HEK293 (cell line): ENCODE data around the gene RASGRF2.

Experiments
- CTCF ChIA-PET: fragments of 350-600 bp; formaldehyde crosslinking; extraction: SDS; loops from one replicate; lab custom pipeline; 2021; ENCODE audit warnings: antibody characterized with exemption; lab: Yijun Ruan, JAX
- POLR2A ChIA-PET: fragments of 300-600 bp; formaldehyde crosslinking; extraction: SDS; loops from one replicate; lab custom pipeline; 2020; ENCODE audit warnings: antibody characterized with exemption, inconsistent platforms; lab: Yijun Ruan, JAX
- H3K27ac ChIP-seq: fragments of 200-500 bp; sonication (Bioruptor generic); 2 replicates; pipeline ENCODE4 v1.5.1; 2014; ENCODE audit warnings: low read depth, low read length, control low read depth, inconsistent platforms; ENCODE audit errors: extremely low read depth
- H3K36me3 ChIP-seq, 2 experiments: fragments of 200-500 bp in 1 of 2; sonication (Bioruptor generic) in 1 of 2; 1 replicate in 1 of 2; 2 replicates in 1 of 2; pipeline ENCODE4 v1.5.1; 2014 to 2017; ENCODE audit warnings: inconsistent platforms in 2 of 2, low read length in 2 of 2; ENCODE audit not compliant: control insufficient read depth in 2 of 2, insufficient read depth in 1 of 2
- H3K4me1 ChIP-seq: fragments of 200-500 bp; sonication (Bioruptor generic); 2 replicates; pipeline ENCODE4 v1.5.1; 2014; ENCODE audit warnings: mild to moderate bottlenecking, low read length, inconsistent platforms; ENCODE audit not compliant: control insufficient read depth, insufficient read depth
- H3K4me3 ChIP-seq: 2 replicates; pipeline ENCODE4 v1.5.1; 2011; ENCODE audit warnings: low read depth, mild to moderate bottlenecking, control low read depth, low read length, moderate library complexity
- H3K9me3 ChIP-seq: fragments of 200-500 bp; sonication (Bioruptor generic); 2 replicates; pipeline ENCODE4 v1.5.1; 2014; ENCODE audit warnings: low read depth, low read length, inconsistent platforms; ENCODE audit not compliant: control insufficient read depth, insufficient read depth
- BCL11B ChIP-seq: fragments of 450-650 bp; formaldehyde crosslinking; IDR thresholded peaks from 2 replicates; pipeline ENCODE4 v1.5.1; 2016; ENCODE audit warnings: low read depth, missing biosample characterization, missing genetic modification characterization
- OSR2 ChIP-seq: fragments of 450-650 bp; formaldehyde crosslinking; IDR thresholded peaks from 2 replicates; pipeline ENCODE4 v1.5.1; 2016; ENCODE audit warnings: missing biosample characterization, missing genetic modification characterization
- RBAK ChIP-seq: fragments of 450-650 bp; formaldehyde crosslinking; IDR thresholded peaks from 2 replicates; pipeline ENCODE4 v1.5.1; 2016; ENCODE audit warnings: missing biosample characterization, missing genetic modification characterization
- ZBTB20 ChIP-seq: fragments of 450-650 bp; formaldehyde crosslinking; IDR thresholded peaks from 2 replicates; pipeline ENCODE4 v1.5.1; 2016; ENCODE audit warnings: missing biosample characterization, missing genetic modification characterization
- ZNF112 ChIP-seq: fragments of 450-650 bp; formaldehyde crosslinking; IDR thresholded peaks from 2 replicates; pipeline ENCODE4 v1.5.0; 2017; ENCODE audit warnings: missing biosample characterization, missing genetic modification characterization
- ZNF157 ChIP-seq: fragments of 450-650 bp; formaldehyde crosslinking; IDR thresholded peaks from 2 replicates; pipeline ENCODE4 v1.5.1; 2016; ENCODE audit warnings: missing biosample characterization, missing genetic modification characterization
- ZNF169 ChIP-seq: fragments of 450-650 bp; formaldehyde crosslinking; IDR thresholded peaks from 2 replicates; pipeline ENCODE4 v1.5.1; 2016; ENCODE audit warnings: missing biosample characterization, missing genetic modification characterization
- ZNF184 ChIP-seq: fragments of 450-650 bp; IDR thresholded peaks from 2 replicates; pipeline ENCODE4 v1.5.1; 2018; ENCODE audit warnings: missing biosample characterization, mild to moderate bottlenecking, missing genetic modification characterization
- ZNF2 ChIP-seq: fragments of 450-650 bp; formaldehyde crosslinking; IDR thresholded peaks from 2 replicates; pipeline ENCODE4 v1.5.1; 2016; ENCODE audit warnings: missing biosample characterization, missing genetic modification characterization
- ZNF211 ChIP-seq: fragments of 450-650 bp; formaldehyde crosslinking; IDR thresholded peaks from 2 replicates; pipeline ENCODE4 v1.5.1; 2016; ENCODE audit warnings: low read depth, missing biosample characterization, missing genetic modification characterization
- ZNF221 ChIP-seq: fragments of 450-650 bp; formaldehyde crosslinking; IDR thresholded peaks from 2 replicates; pipeline ENCODE4 v1.5.1; 2017; ENCODE audit warnings: missing biosample characterization, missing genetic modification characterization, borderline replicate concordance
- ZNF292 ChIP-seq: fragments of 450-650 bp; formaldehyde crosslinking; IDR thresholded peaks from 2 replicates; pipeline ENCODE4 v1.5.1; 2016; ENCODE audit warnings: low read depth, missing biosample characterization, missing genetic modification characterization, borderline replicate concordance
- ZNF335 ChIP-seq: fragments of 450-650 bp; formaldehyde crosslinking; conservative IDR thresholded peaks from 2 replicates; pipeline ENCODE4 v1.5.1; 2016; ENCODE audit warnings: missing biosample characterization, missing genetic modification characterization
- ZNF341 ChIP-seq: fragments of 450-650 bp; formaldehyde crosslinking; IDR thresholded peaks from 2 replicates; pipeline ENCODE4; 2016; ENCODE audit warnings: low read depth, missing biosample characterization, missing genetic modification characterization
- ZNF423 ChIP-seq: fragments of 450-650 bp; formaldehyde crosslinking; IDR thresholded peaks from 2 replicates; pipeline ENCODE4 v1.5.1; 2016; ENCODE audit warnings: missing biosample characterization, missing genetic modification characterization
- ZNF558 ChIP-seq: fragments of 450-650 bp; formaldehyde crosslinking; IDR thresholded peaks from 2 replicates; pipeline ENCODE4 v1.5.1; 2016; ENCODE audit warnings: missing biosample characterization, missing genetic modification characterization
- ZNF629 ChIP-seq: fragments of 450-650 bp; formaldehyde crosslinking; IDR thresholded peaks from 2 replicates; pipeline ENCODE4 v1.5.1; 2017; ENCODE audit warnings: missing biosample characterization, missing genetic modification characterization
- ZNF707 ChIP-seq: fragments of 450-650 bp; formaldehyde crosslinking; IDR thresholded peaks from 2 replicates; pipeline ENCODE4 v1.5.1; 2016; ENCODE audit warnings: missing biosample characterization, missing genetic modification characterization
- ZNF776 ChIP-seq: fragments of 450-650 bp; formaldehyde crosslinking; IDR thresholded peaks from 2 replicates; pipeline ENCODE4 v1.5.0; 2017; ENCODE audit warnings: missing biosample characterization, missing genetic modification characterization, borderline replicate concordance
- ZNF830 ChIP-seq: fragments of 450-650 bp; IDR thresholded peaks from 2 replicates; pipeline ENCODE4 v1.5.0; 2018; ENCODE audit warnings: missing biosample characterization, missing genetic modification characterization, low read depth, mild to moderate bottlenecking, moderate library complexity
- TF ChIP-seq, protein P1 (sequence below): fragments of 450-650 bp; formaldehyde crosslinking; IDR thresholded peaks from 2 replicates; pipeline ENCODE4 v1.5.0; 2017; ENCODE audit warnings: missing biosample characterization, missing genetic modification characterization, borderline replicate concordance
- TF ChIP-seq, protein P2 (sequence below): fragments of 450-650 bp; formaldehyde crosslinking; IDR thresholded peaks from 2 replicates; pipeline ENCODE4 v1.5.1; 2016; ENCODE audit warnings: missing biosample characterization, missing genetic modification characterization
- TF ChIP-seq, protein P3 (sequence below): fragments of 450-650 bp; formaldehyde crosslinking; IDR thresholded peaks from 2 replicates; pipeline ENCODE4 v1.5.1; 2016; ENCODE audit warnings: missing biosample characterization, missing genetic modification characterization, low read depth

RASGRF2 gene

DNA sequence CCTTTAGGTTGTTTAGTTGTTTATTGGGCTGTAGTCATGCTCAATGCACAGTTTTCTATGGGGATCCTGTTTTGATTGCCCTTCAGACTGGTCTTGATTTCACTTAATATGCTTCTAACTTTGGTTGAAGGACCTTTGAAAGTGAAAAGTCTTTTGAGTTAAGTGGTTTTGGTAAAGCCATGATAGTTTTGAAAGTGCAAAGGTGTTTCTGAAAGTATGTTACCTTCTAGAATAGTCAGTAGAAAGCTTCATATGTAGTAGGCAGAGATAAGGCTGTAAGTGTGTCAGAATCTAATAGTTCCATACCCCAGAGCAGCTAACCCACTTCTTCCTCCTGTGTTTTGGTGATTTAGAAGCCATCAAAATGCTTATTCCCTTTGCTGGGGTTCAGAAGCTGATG lies 46.1 kb downstream of the RASGRF2 start (continued):
- no peak for TF ChIP-seq ZNF629 (tag by site-specific recombination)
- TF ChIP-seq ZNF335 (tag by site-specific recombination) = no peak
- TF ChIP-seq ZNF169 (tag by site-specific recombination) = no peak

DNA sequence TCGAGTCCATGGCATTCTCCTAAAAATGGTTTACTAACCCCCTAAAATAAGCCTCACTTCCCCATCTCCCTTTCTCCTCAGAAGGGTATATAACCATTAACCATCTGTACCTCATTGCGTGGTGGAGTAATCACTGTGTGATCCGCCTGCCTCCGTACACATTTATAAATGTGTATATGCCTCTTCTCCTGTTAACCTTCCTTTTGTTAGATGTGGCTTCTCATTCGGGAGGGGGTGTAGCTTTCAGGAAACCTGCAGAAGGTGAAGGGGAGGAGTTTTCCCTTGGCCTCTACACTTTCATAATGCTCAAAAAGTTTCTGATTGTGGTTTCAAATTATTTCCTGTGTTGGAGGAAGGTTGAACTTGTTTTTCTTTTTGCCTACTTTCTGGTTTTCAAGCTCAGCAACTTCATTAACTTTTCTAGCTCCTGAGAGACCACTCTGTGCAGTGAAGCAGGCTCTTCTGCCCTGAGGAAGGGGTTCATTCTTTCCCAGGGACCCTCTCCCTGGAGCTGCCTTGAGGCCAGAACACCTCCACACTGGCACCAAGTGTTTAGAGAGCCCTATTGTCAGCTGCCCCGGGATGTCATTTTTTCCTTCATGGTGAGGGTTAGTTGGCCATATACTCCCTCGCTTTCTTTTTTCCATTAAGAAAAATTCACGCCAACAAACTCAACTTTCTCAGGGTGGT lies 46.9 kb downstream of the RASGRF2 start:
- no peaks in the 10 kb centered on the region for H3K4me1 ChIP-seq
- H3K9me3 ChIP-seq = no peaks in the 10 kb centered on the region
- no peak overlapping the region for H3K27ac ChIP-seq
- no peaks in the 10 kb centered on the region for H3K36me3 ChIP-seq
- ChIA-PET CTCF (no interaction called here), POLR2A (no interaction called here)
- H3K4me3 ChIP-seq = no peak overlapping the region
- TF ChIP-seq ZNF2 (tag by site-specific recombination) (no peak), RBAK (tag by site-specific recombination) (no peak), ZNF221 (tag by site-specific recombination) (no peak), ZNF292 (tag by site-specific recombination) (no peak), ZNF830 (tag by site-specific recombination) (no peak), BCL11B (tag by site-specific recombination) (no peak), ZNF423 (no peak), ZNF341 (tag by site-specific recombination) (no peak), ZNF211 (tag by site-specific recombination) (no peak), ZBTB20 (no peak), OSR2 (tag by site-specific recombination) (no peak), ZNF558 (no peak), ZNF112 (no peak)
- TF ChIP-seq, protein P1, sequence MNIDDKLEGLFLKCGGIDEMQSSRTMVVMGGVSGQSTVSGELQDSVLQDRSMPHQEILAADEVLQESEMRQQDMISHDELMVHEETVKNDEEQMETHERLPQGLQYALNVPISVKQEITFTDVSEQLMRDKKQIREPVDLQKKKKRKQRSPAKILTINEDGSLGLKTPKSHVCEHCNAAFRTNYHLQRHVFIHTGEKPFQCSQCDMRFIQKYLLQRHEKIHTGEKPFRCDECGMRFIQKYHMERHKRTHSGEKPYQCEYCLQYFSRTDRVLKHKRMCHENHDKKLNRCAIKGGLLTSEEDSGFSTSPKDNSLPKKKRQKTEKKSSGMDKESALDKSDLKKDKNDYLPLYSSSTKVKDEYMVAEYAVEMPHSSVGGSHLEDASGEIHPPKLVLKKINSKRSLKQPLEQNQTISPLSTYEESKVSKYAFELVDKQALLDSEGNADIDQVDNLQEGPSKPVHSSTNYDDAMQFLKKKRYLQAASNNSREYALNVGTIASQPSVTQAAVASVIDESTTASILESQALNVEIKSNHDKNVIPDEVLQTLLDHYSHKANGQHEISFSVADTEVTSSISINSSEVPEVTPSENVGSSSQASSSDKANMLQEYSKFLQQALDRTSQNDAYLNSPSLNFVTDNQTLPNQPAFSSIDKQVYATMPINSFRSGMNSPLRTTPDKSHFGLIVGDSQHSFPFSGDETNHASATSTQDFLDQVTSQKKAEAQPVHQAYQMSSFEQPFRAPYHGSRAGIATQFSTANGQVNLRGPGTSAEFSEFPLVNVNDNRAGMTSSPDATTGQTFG (tag by site-specific recombination) = no peak
- TF ChIP-seq, protein P2, sequence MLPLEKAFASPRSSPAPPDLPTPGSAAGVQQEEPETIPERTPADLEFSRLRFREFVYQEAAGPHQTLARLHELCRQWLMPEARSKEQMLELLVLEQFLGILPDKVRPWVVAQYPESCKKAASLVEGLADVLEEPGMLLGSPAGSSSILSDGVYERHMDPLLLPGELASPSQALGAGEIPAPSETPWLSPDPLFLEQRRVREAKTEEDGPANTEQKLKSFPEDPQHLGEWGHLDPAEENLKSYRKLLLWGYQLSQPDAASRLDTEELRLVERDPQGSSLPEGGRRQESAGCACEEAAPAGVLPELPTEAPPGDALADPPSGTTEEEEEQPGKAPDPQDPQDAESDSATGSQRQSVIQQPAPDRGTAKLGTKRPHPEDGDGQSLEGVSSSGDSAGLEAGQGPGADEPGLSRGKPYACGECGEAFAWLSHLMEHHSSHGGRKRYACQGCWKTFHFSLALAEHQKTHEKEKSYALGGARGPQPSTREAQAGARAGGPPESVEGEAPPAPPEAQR (tag by site-specific recombination) = no peak

DNA sequence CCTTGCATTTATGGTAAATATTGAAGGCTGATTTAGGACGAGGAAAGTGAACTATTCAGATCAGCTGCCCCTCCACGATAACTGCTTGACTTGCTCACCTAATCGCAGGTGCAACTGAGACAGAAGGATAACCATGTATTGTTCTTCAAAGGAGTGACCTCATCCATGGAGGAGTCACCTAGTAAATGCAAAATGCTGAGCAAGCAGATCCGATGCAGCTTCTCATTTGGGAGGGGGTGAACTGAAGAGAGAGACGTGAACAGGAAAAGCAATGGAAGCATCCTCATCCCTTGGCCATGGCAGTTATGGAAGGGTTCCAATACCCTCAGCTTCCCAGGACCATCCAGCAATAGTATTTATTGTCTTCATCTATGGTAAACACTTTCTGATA lies 47.5 kb downstream of the RASGRF2 start:
- Histone ChIP-seq H3K27ac (no peak overlapping the region), H3K4me1 (no peaks in the 10 kb centered on the region), H3K36me3 (no peaks in the 10 kb centered on the region), H3K9me3 (no peaks in the 10 kb centered on the region), H3K4me3 (no peak overlapping the region)
- CTCF ChIA-PET = no interaction called here
- TF ChIP-seq ZNF184 (tag by site-specific recombination) = no peak
- TF ChIP-seq ZNF776 (tag by site-specific recombination) = no peak
- no peak for TF ChIP-seq ZNF707 (tag by site-specific recombination)
- TF ChIP-seq, protein P3, sequence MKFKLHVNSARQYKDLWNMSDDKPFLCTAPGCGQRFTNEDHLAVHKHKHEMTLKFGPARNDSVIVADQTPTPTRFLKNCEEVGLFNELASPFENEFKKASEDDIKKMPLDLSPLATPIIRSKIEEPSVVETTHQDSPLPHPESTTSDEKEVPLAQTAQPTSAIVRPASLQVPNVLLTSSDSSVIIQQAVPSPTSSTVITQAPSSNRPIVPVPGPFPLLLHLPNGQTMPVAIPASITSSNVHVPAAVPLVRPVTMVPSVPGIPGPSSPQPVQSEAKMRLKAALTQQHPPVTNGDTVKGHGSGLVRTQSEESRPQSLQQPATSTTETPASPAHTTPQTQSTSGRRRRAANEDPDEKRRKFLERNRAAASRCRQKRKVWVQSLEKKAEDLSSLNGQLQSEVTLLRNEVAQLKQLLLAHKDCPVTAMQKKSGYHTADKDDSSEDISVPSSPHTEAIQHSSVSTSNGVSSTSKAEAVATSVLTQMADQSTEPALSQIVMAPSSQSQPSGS (tag by site-specific recombination) = peak; percentile 19; the same call in 1 of the 2 replicates
- no peak for TF ChIP-seq ZNF157
- POLR2A ChIA-PET = no interaction called here
